AG10803 (cell line): Measurements from ENCODE around the gene TRPM8.

Experiments used
- DNase-seq: peaks from one replicate; pipeline ENCODE4 v3.0.0; 2010; ENCODE audit warnings: low read depth
- H3K4me3 ChIP-seq: 2 replicates; pipeline ENCODE4 v1.5.1; 2011; ENCODE audit warnings: mild to moderate bottlenecking, low read length, control low read depth
- CTCF ChIP-seq: conservative IDR thresholded peaks from 2 replicates; pipeline ENCODE4 v1.5.1; 2011; ENCODE audit warnings: mild to moderate bottlenecking, low read length, control low read depth, inconsistent platforms

TRPM8 gene

GRCh38 chr2:234038076-234038802 lies 121.1 kb downstream of the TRPM8 start:
- DNase-seq = no peak
- no peak overlapping the region for H3K4me3 ChIP-seq
- no peak for TF ChIP-seq CTCF

GRCh38 chr2:234044157-234044556 lies 127.0 kb downstream of the TRPM8 start:
- H3K4me3 ChIP-seq = no peak overlapping the region
- DNase-seq = peak; percentile 69
- TF ChIP-seq CTCF = no peak

GRCh38 chr2:234046521-234046920 lies 129.3 kb downstream of the TRPM8 start:
- TF ChIP-seq CTCF = no peak
- H3K4me3 ChIP-seq = no peak overlapping the region
- no peak for DNase-seq

- no peak overlapping the region for H3K4me3 ChIP-seq
- DNase-seq = no peak
- TF ChIP-seq CTCF = no peak
Observed at GRCh38 chr2:234047361-234047760, 130.2 kb downstream of the TRPM8 start.

GRCh38 chr2:234048049-234048448 lies 130.9 kb downstream of the TRPM8 start:
- no peak for TF ChIP-seq CTCF
- DNase-seq = no peak
- no peak overlapping the region for H3K4me3 ChIP-seq

- no peak for TF ChIP-seq CTCF
- no peak for DNase-seq
- no peak within 1 kb of the TSS for H3K4me3 ChIP-seq
Observed at GRCh38 chr2:234050455-234051135, 133.4 kb downstream of the TRPM8 start, which contains the start of gene SPP2. Gene SPP2 (plus strand): TSS chr2:234050702. CDS start chr2:234050787, 85 bp downstream.
